ENCODE results near the gene ANKRD30A.

Gene ANKRD30A

DNA sequence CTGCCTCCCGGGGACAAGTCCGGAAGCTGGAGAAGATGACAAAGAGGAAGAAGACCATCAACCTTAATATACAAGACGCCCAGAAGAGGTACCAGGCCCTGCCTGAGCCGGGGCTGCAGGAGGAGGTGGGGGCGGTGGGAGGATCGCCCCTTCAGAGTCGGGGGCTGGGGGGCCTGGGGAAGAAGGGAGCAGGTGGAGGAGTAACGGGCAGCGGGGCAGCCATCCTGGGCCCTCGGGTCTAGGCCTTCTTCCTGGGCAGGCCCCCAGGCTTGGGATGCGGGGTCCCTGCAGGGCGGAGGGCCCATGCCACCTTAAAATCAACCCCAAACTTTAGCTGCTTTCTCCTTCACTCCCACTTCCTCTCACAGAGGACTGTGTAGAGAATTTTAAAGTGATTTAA is 523 bp downstream of the ANKRD30A start:
- TF ChIP-seq FOXP2 (optimal IDR thresholded peaks at IDR 0.05; ENCODE audit: borderline replicate concordance, extremely low read depth, extremely low read length, insufficient read depth) (no peak), POLR2AphosphoS5 (IDR thresholded peaks at IDR 0.05; ENCODE audit: low read depth, low read length) (no peak), SIN3A (IDR thresholded peaks at IDR 0.05; ENCODE audit: borderline replicate concordance, insufficient read depth, low read length) (no peak), TAF1 (IDR thresholded peaks at IDR 0.05; ENCODE audit: borderline replicate concordance, insufficient read depth, low read length) (no peak)
- TF ChIP-seq, protein P1, sequence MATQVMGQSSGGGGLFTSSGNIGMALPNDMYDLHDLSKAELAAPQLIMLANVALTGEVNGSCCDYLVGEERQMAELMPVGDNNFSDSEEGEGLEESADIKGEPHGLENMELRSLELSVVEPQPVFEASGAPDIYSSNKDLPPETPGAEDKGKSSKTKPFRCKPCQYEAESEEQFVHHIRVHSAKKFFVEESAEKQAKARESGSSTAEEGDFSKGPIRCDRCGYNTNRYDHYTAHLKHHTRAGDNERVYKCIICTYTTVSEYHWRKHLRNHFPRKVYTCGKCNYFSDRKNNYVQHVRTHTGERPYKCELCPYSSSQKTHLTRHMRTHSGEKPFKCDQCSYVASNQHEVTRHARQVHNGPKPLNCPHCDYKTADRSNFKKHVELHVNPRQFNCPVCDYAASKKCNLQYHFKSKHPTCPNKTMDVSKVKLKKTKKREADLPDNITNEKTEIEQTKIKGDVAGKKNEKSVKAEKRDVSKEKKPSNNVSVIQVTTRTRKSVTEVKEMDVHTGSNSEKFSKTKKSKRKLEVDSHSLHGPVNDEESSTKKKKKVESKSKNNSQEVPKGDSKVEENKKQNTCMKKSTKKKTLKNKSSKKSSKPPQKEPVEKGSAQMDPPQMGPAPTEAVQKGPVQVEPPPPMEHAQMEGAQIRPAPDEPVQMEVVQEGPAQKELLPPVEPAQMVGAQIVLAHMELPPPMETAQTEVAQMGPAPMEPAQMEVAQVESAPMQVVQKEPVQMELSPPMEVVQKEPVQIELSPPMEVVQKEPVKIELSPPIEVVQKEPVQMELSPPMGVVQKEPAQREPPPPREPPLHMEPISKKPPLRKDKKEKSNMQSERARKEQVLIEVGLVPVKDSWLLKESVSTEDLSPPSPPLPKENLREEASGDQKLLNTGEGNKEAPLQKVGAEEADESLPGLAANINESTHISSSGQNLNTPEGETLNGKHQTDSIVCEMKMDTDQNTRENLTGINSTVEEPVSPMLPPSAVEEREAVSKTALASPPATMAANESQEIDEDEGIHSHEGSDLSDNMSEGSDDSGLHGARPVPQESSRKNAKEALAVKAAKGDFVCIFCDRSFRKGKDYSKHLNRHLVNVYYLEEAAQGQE (IDR thresholded peaks at IDR 0.05; ENCODE audit: insufficient read depth in 1 of 2, low read depth in 2 of 2, low read length in 2 of 2) = no peak

- no peak for TF ChIP-seq POLR2AphosphoS5 (IDR thresholded peaks at IDR 0.05; ENCODE audit: low read depth, low read length)
- TF ChIP-seq FOXP2 (optimal IDR thresholded peaks at IDR 0.05; ENCODE audit: borderline replicate concordance, extremely low read depth, extremely low read length, insufficient read depth) = no peak
- no peak for TF ChIP-seq TAF1 (IDR thresholded peaks at IDR 0.05; ENCODE audit: borderline replicate concordance, insufficient read depth, low read length)
- TF ChIP-seq, protein P1 (IDR thresholded peaks at IDR 0.05; ENCODE audit: insufficient read depth in 1 of 2, low read depth in 2 of 2, low read length in 2 of 2) = no peak
- no peak for TF ChIP-seq SIN3A (IDR thresholded peaks at IDR 0.05; ENCODE audit: borderline replicate concordance, insufficient read depth, low read length)
Observed at GRCh38 chr10:37146443-37146842, 21.0 kb downstream of the ANKRD30A start.

DNA sequence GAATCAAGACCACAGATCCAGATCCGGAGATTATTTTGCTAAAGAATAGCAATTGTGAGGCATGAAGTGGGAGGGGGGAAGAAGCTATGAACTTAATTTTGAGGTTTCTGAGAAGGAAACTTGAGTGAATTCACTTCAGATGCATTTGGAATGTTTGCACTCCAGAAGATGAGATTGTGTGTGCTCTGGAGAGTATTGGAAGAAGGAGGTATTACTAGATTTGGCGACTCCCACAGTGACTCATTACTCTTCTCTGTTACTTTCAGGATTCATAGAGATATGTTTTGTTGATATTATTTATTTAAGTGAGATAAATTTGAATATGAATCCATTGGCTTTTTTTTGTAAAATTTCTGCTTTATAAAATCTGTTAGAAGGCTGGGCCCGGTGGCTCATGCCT is 80.7 kb downstream of the ANKRD30A start:
- no peak for TF ChIP-seq TAF1 (IDR thresholded peaks at IDR 0.05; ENCODE audit: borderline replicate concordance, insufficient read depth, low read length)
- TF ChIP-seq SIN3A (IDR thresholded peaks at IDR 0.05; ENCODE audit: borderline replicate concordance, insufficient read depth, low read length) = no peak

GRCh38 chr10:37220866-37221265 is 95.5 kb downstream of the ANKRD30A start:
- TF ChIP-seq, protein P1 (IDR thresholded peaks at IDR 0.05; ENCODE audit: insufficient read depth in 1 of 2, low read depth in 2 of 2, low read length in 2 of 2) = no peak
- TF ChIP-seq TAF1 (IDR thresholded peaks at IDR 0.05; ENCODE audit: borderline replicate concordance, insufficient read depth, low read length) (no peak), SIN3A (IDR thresholded peaks at IDR 0.05; ENCODE audit: borderline replicate concordance, insufficient read depth, low read length) (no peak), FOXP2 (optimal IDR thresholded peaks at IDR 0.05; ENCODE audit: borderline replicate concordance, extremely low read depth, extremely low read length, insufficient read depth) (no peak), POLR2AphosphoS5 (IDR thresholded peaks at IDR 0.05; ENCODE audit: low read depth, low read length) (no peak)

GRCh38 chr10:37222046-37222445 is 96.6 kb downstream of the ANKRD30A start:
- TF ChIP-seq FOXP2 (optimal IDR thresholded peaks at IDR 0.05; ENCODE audit: borderline replicate concordance, extremely low read depth, extremely low read length, insufficient read depth) = no peak
- TF ChIP-seq, protein P1 (IDR thresholded peaks at IDR 0.05; ENCODE audit: insufficient read depth in 1 of 2, low read depth in 2 of 2, low read length in 2 of 2) = no peak
- TF ChIP-seq POLR2AphosphoS5 (IDR thresholded peaks at IDR 0.05; ENCODE audit: low read depth, low read length) = no peak
- no peak for TF ChIP-seq TAF1 (IDR thresholded peaks at IDR 0.05; ENCODE audit: borderline replicate concordance, insufficient read depth, low read length)
- no peak for TF ChIP-seq SIN3A (IDR thresholded peaks at IDR 0.05; ENCODE audit: borderline replicate concordance, insufficient read depth, low read length)

Measured in PFSK-1 (cell line).